KMS-11 (cell line): Measurements from ENCODE around the gene NCKAP1.
A peak's percentile ranks its signal among the peaks of the same experiment; 100 is the strongest.
"Not testable (repeated sequence)": the region's sequence is repeated elsewhere in the genome, so short reads cannot be mapped to it uniquely, and the experiment has no call there.

Experiments
- H2AFZ ChIP-seq: fragments of 200-600 bp; sonication (generic); 2 replicates; pipeline ENCODE4 v1.6.1; 2016; ENCODE audit warnings: antibody characterized with exemption, mixed run types, low read depth
- H3K27ac ChIP-seq: fragments of 200-600 bp; sonication (generic); 2 replicates; pipeline ENCODE4 v1.6.1; 2016; ENCODE audit warnings: mild to moderate bottlenecking, mixed run types
- H3K27me3 ChIP-seq: fragments of 200-600 bp; sonication (generic); 2 replicates; pipeline ENCODE4 v1.6.1; 2017; ENCODE audit warnings: mild to moderate bottlenecking, low read depth, mixed run types, moderate library complexity; ENCODE audit not compliant: insufficient read depth
- H3K36me3 ChIP-seq: fragments of 200-600 bp; sonication (generic); 2 replicates; pipeline ENCODE4 v1.6.1; 2017; ENCODE audit warnings: mild to moderate bottlenecking, mixed run types; ENCODE audit not compliant: insufficient read depth
- H3K4me1 ChIP-seq: fragments of 200-600 bp; sonication (generic); 2 replicates; pipeline ENCODE4 v1.6.1; 2016; ENCODE audit warnings: mild to moderate bottlenecking, low read depth, mixed run types; ENCODE audit not compliant: poor library complexity, severe bottlenecking
- H3K4me2 ChIP-seq: fragments of 200-600 bp; sonication (generic); 2 replicates; pipeline ENCODE4 v1.7.0; 2016; ENCODE audit warnings: mild to moderate bottlenecking, mixed run types
- H3K4me3 ChIP-seq: fragments of 200-600 bp; sonication (generic); IDR thresholded peaks from 2 replicates; pipeline ENCODE4 v1.6.1; 2017; ENCODE audit warnings: low read depth, low read length, mixed read lengths; ENCODE audit not compliant: insufficient read depth
- H3K79me2 ChIP-seq: fragments of 200-600 bp; sonication (generic); 2 replicates; pipeline ENCODE4 v1.6.1; 2016; ENCODE audit warnings: low read depth, mixed run types; ENCODE audit not compliant: insufficient read depth
- H3K9ac ChIP-seq: fragments of 200-600 bp; sonication (generic); 2 replicates; pipeline ENCODE4 v1.6.1; 2016; ENCODE audit warnings: mild to moderate bottlenecking, mixed run types
- H4K20me1 ChIP-seq: fragments of 200-600 bp; sonication (generic); 2 replicates; pipeline ENCODE4 v1.6.1; 2016; ENCODE audit warnings: mild to moderate bottlenecking, mixed run types; ENCODE audit not compliant: insufficient read depth
- CTCF ChIP-seq: fragments of 200-600 bp; sonication (generic); conservative IDR thresholded peaks from 2 replicates; pipeline ENCODE4 v1.6.1; 2017; ENCODE audit warnings: low read depth, mild to moderate bottlenecking, antibody characterized with exemption, low read length, moderate library complexity, mixed read lengths

The NCKAP1 gene

DNA sequence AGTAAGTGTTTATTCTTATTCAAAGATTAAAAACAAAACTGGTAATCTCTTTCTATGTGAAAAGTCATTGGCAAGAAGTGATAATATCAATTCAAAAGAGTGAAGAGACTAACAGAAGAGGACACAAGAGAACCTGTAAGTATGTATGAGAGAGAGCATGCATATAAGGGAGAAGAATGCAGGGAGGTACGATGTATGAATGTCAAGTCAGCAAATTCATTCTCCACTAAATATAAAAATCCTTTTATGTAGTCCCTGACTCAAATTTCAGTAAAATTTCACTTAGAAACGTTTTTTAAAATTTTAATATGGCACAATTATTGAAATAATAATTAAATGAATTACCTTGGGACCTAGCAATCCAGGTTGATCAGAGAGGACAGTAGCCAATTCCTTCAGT lies 55.3 kb downstream of the NCKAP1 start:
- Histone ChIP-seq H3K27ac (no peak overlapping the region), H4K20me1 (no peaks in the 10 kb centered on the region)

DNA sequence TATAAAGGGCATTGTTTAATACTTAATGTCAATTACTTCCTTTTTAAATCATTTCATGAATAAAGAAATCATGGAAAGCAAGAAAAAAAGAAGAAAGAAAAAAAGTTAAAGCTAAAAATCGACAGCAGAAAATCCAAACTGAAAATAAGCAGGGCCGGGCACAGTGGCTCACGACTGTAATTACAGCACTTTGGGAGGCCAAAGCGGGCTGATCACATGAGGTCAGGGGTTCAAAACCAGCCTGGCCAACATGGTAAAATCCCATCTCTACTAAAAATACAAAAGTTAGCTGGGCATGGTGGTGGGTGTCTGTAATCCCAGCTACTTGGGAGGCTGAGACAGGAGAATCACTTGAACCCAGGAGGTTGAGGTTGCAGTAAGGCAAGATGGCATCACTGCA lies 56.8 kb downstream of the NCKAP1 start:
- H3K4me3 ChIP-seq, H3K4me2 ChIP-seq, H3K79me2 ChIP-seq, H2AFZ ChIP-seq, H4K20me1 ChIP-seq, H3K27ac ChIP-seq, H3K36me3 ChIP-seq, H3K27me3 ChIP-seq, H3K9ac ChIP-seq: not testable (repeated sequence)
- peaks cover 42% of the 10 kb centered on the region for H3K4me1 ChIP-seq

More for the DNA sequence above, 55.3 kb downstream of the NCKAP1 start:
- H3K4me1 ChIP-seq: peaks cover 29% of the 10 kb centered on the region
- no peak overlapping the region for H3K4me2 ChIP-seq
- no peaks in the 10 kb centered on the region for H3K79me2 ChIP-seq
- no peak for TF ChIP-seq CTCF
- no peak overlapping the region for H2AFZ ChIP-seq
- H3K27me3 ChIP-seq: no peaks in the 10 kb centered on the region
- no peak overlapping the region for H3K4me3 ChIP-seq
- no peak overlapping the region for H3K9ac ChIP-seq
- H3K36me3 ChIP-seq: no peaks in the 10 kb centered on the region

DNA sequence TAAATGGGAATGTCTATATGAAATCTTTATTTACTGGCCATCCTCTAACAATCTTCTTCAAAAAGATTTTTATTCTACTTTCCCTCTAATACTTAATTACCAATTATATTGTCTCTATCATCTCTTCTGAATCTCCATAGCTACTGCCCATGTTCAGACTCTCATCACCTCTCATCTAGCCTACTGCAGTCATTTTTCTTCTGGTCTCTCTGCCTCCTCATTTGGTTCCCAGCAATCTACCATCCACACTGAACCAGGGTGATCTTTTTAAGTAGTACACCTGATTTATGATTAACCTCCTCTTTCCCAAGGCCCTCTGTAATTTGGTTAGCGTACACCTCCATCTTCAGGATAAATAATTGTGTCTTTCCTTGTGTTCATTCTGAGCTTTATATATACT lies 57.6 kb downstream of the NCKAP1 start:
- TF ChIP-seq CTCF: no peak
- Histone ChIP-seq H3K4me2 (no peak overlapping the region), H2AFZ (no peak overlapping the region), H3K79me2 (no peaks in the 10 kb centered on the region), H3K4me3 (no peak overlapping the region), H3K9ac (no peak overlapping the region), H4K20me1 (no peaks in the 10 kb centered on the region), H3K27ac (no peak overlapping the region), H3K4me1 (peaks cover 50% of the 10 kb centered on the region), H3K36me3 (no peaks in the 10 kb centered on the region), H3K27me3 (no peaks in the 10 kb centered on the region)

- Histone ChIP-seq H3K36me3 (no peaks in the 10 kb centered on the region), H2AFZ (no peak overlapping the region), H3K4me1 (peaks cover 56% of the 10 kb centered on the region), H3K27me3 (no peaks in the 10 kb centered on the region), H3K9ac (no peak overlapping the region), H3K79me2 (no peaks in the 10 kb centered on the region), H3K27ac (no peak overlapping the region), H3K4me2 (no peak overlapping the region), H4K20me1 (no peaks in the 10 kb centered on the region), H3K4me3 (no peak overlapping the region)
- peak; percentile 81 for TF ChIP-seq CTCF
Measured at GRCh38 chr2:182980115-182980514, 58.1 kb downstream of the NCKAP1 start.

GRCh38 chr2:182977463-182977862 lies 60.8 kb downstream of the NCKAP1 start:
- no peak overlapping the region for H3K4me3 ChIP-seq
- H3K36me3 ChIP-seq: no peaks in the 10 kb centered on the region
- H3K9ac ChIP-seq: no peak overlapping the region
- H3K27ac ChIP-seq: no peak overlapping the region
- H4K20me1 ChIP-seq: no peaks in the 10 kb centered on the region
- H2AFZ ChIP-seq: no peak overlapping the region
- peaks cover 74% of the 10 kb centered on the region for H3K4me1 ChIP-seq
- H3K4me2 ChIP-seq: peak overlapping the region; percentile 18; the same call in 1 of the 2 replicates
- H3K79me2 ChIP-seq: no peaks in the 10 kb centered on the region
- no peaks in the 10 kb centered on the region for H3K27me3 ChIP-seq
- TF ChIP-seq CTCF: no peak
